Astrocyte of the spinal cord (primary cell): ENCODE measurements around the gene SYNDIG1.

ENCODE experiments used
- DNase-seq: peaks from one replicate; pipeline ENCODE4 v3.0.0; 2011; ENCODE audit warnings: low read depth, low spot score
- H3K4me3 ChIP-seq: 2 replicates; pipeline ENCODE4 v1.5.1; 2011; ENCODE audit warnings: low read depth, mild to moderate bottlenecking, low read length, moderate library complexity
- CTCF ChIP-seq: IDR thresholded peaks from 2 replicates; pipeline ENCODE4 v1.5.1; 2012; ENCODE audit warnings: low read depth, mild to moderate bottlenecking, low read length, inconsistent platforms
- in situ Hi-C: cut with HindIII; loops from 2 replicates; pipeline ENCODE4 v1.10.0; 2017; ENCODE audit warnings: low sequenced_read_pairs

Gene SYNDIG1

GRCh38 chr20:24661255-24661654 is 191.8 kb downstream of the SYNDIG1 start:
- TF ChIP-seq CTCF = no peak
- in situ Hi-C loops = no loop called here
- no peak overlapping the region for H3K4me3 ChIP-seq
- DNase-seq = no peak

GRCh38 chr20:24662322-24662721 is 192.9 kb downstream of the SYNDIG1 start:
- no peak for DNase-seq
- in situ Hi-C loops = no loop called here
- TF ChIP-seq CTCF = no peak
- H3K4me3 ChIP-seq = no peak overlapping the region

GRCh38 chr20:24662752-24663365 is 193.4 kb downstream of the SYNDIG1 start:
- H3K4me3 ChIP-seq = no peak overlapping the region
- DNase-seq = no peak
- TF ChIP-seq CTCF = no peak
- in situ Hi-C loops = no loop called here

- no peak for DNase-seq
- no peak overlapping the region for H3K4me3 ChIP-seq
- in situ Hi-C loops = no loop called here
- TF ChIP-seq CTCF = no peak
These were observed 194.1 kb downstream of the SYNDIG1 start for GRCh38 chr20:24663496-24663895.

- no peak for DNase-seq
- in situ Hi-C loops = no loop called here
- H3K4me3 ChIP-seq = no peak overlapping the region
- TF ChIP-seq CTCF = no peak
These were observed 195.0 kb downstream of the SYNDIG1 start for GRCh38 chr20:24664266-24664986.

GRCh38 chr20:24665196-24665595 is 195.8 kb downstream of the SYNDIG1 start:
- in situ Hi-C loops = no loop called here
- TF ChIP-seq CTCF = no peak
- H3K4me3 ChIP-seq = no peak overlapping the region
- DNase-seq = no peak
